Activated T-cell treated with anti-CD3 and anti-CD28 coated beads for 4 hours (primary cell): Measurements from ENCODE around the gene C3.

Experiments
- DNase-seq: peaks from one replicate; pipeline ENCODE4 v3.0.0-alpha.2; 2020

The C3 gene

DNA sequence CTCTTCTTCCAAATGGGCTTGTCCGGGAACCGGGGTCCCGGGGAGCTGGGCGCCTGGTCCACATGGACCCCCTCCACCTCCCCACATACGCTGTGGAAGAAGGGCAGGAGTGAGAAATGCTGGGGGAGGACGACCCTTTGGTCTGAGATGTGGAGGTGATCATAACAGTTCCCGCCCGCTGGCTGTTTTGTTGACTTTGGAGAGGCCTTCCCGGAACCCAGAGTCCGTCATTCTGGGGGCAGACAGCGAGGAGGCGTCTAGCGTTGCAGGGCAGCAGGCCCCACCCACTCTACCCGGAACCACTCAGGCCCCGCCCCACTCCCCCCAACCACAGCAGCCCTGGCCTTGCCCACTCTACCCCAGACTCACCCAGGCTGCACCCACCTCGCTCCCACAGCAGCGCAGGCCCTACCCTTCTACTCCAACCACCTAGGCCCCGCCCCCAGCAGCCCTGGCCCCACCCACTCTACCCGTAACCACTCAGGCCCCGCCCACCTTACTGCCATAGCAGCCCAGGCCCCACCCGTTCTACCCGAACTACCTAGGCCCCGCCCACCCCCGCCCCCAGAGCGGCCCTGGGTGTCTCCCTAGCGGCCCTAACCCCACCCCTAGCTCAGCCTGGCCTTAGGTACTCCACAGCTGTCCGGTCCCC, 9.8 kb upstream of the C3 start:
- DNase-seq, result peak; percentile 33

DNA sequence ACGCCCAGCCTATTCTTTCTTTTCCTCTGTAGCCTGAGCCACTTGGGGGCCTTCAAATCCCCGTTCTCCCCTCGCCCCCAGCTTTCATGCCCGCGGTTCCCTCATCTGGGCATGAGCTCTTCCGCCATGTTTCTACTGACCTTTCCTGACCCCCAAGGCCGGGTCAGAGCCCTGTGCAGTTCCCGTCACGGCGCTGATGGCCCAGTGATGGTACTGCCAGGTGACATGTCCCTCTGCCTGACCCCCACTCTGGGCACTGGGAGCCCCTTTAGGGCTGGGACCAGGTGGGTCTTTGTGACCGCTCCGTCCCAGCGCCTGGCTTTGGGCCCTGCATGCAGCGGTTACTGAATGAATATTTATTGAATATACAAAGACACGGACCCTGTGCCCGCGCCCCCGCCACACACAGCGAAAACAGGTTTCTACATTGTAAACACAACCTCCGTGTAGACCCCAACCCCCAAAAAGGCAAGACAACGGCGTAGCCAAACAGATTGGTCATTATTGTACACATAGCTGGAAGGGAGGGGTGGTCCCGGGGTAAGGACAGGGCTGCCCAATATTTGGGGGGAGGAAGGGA, 9.2 kb upstream of the C3 start:
- DNase-seq, result no peak

DNA sequence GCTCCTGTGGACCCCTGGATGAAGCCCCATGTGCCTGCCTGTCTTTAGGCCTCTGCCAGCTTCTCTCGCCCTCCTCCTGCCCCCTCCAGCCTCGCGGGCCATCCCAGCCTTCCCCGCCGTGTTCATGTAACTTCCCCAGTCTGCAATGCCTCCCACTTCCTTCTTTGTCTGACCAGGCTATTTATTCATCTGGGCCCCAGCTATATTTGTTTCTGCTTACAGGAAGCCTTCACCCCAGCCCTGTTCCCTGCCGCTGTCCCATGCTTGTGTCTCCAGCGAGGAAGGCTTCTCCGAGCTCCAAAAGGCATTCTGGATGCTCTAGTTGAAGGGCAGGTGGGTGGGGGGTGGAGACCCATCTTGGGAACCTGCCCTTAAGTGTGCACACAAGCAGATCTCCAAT, 7.9 kb upstream of the C3 start:
- DNase-seq, result no peak

DNA sequence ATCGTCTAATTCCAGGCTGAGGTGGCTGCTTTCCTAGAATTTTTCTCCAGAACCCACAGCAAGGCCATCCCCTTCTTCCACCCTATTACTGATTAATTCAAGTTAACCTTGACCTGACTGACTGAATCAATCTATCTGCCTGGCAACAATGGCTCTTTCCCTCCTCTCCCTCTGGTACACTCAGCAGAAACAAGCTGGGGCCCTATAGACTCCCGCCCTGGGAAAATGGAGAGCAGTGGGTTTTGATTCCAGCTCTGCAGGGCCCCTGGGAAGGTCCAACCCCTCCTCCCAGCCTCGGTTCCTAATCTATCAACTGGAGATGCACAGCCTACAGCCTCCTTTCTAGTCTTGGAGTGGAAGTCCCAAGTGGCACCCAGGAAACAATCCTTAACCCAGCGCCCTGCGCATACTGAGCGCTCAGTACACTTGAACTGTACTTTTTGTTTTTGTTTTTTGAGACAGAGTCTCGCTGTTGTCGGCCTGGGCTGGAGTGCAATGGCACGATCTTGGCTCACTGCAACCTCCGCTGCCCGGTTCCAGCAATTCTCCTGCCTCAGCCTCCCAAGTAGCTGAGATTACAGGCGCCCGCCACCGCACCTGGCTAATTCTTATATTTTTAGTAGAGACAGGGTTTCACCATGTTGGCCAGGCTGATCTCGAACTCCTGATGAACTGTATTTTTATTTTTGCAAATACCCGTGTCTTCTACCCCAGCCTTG, 5.2 kb upstream of the C3 start:
- no peak for DNase-seq

- DNase-seq, result no peak
These were observed 4.4 kb upstream of the C3 start for GRCh38 chr19:6724631-6725492.

DNA sequence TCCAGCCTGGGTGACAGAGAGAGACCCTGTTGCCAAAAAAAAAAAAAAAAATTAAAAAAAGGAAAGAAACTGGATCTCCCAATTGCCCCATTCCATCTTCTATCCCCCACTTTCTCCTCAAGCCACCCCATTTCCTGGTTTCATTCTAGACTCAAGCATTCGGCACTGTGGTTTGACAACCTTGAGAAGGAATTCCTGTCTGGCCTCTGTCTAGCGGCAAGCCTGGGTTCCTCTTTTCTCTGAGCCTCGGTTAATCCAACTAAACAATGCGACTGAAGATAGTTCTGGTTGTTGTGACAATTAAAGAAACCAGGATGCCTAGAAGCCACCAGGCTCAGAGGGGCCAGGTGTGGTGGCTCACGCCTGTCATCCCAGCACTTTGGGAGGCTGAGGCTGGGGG, 3.3 kb upstream of the C3 start:
- no peak for DNase-seq

- DNase-seq, result no peak
These were observed 2.7 kb upstream of the C3 start for GRCh38 chr19:6723108-6723618.

- DNase-seq, result no peak
These were observed 1.3 kb upstream of the C3 start for GRCh38 chr19:6721773-6722172.

DNA sequence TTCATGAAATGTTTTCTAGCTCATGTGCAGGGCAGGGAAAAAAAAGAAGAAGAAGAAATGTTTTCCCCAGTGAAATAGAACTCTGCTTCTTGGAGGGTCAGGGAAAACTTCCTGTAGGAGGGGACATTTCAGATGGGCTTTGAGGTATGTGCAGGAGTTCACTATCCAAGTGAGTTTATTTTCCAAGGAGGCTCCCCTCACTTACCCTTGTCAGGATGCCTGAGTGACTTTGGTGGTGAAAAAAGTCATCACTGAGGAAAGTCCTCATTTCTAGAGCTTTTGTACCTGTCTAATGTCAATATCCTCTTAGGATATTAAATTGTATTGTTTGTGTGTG, 656 bp upstream of the C3 start:
- DNase-seq, result no peak

- DNase-seq, result no peak
These were observed 470 bp downstream of the C3 start for GRCh38 chr19:6719992-6720368.

GRCh38 chr19:6719540-6719861, 949 bp downstream of the C3 start:
- no peak for DNase-seq

GRCh38 chr19:6718741-6719539, 1.5 kb downstream of the C3 start:
- DNase-seq, result no peak

GRCh38 chr19:6718111-6718740, 2.2 kb downstream of the C3 start:
- no peak for DNase-seq

DNA sequence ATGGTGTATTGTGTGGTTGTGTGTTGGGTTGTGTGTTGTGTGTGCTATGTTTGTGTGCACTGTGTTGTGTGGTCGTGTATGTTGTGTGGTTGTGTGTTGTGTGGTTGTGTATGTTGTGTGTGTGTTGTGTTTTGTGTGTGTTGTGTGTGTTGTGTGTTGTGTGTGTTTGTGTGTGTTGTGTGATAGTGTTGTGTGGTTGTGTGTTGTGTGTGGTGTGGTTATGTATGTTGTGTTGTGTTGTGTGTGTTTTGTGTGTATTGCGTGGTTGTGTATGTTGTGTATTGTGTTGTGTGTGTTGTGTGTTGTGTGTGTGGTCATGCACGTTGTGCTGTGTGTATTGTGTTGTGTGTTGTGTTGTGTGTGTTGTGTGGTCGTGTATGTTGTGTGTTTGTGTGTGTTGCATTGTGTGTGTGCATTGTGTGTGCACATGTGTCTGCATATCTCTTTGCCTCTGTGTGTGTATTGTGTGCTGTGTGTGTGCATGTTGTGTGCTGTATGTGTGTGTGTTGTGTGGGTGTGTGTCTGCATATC, 2.9 kb downstream of the C3 start:
- DNase-seq, result no peak

DNA sequence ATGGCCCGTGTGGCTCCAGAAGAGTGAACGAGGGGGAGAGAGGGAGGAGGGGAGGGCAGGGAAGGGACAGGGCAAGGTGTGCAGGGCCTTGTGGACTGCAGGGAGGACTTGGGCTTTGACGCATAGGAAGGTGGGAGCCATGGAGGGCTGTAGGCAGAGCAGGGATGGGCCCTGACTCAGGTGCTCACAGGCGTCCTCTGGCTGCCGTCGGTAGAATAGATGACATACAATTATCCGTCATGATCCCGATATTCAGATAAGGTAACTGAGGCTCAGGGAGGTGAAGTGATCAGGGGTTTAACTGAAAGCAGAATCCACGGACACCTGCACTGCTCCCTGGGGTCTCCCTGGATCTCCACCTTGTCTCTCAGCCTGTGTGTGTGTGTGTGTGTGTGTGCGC, 3.4 kb downstream of the C3 start:
- DNase-seq, result no peak

GRCh38 chr19:6716610-6716970, 3.9 kb downstream of the C3 start:
- DNase-seq, result no peak

- no peak for DNase-seq
These were observed 5.5 kb downstream of the C3 start for GRCh38 chr19:6714749-6715555.

GRCh38 chr19:6713773-6714692, 6.4 kb downstream of the C3 start:
- no peak for DNase-seq

GRCh38 chr19:6712692-6713670, 7.5 kb downstream of the C3 start:
- no peak for DNase-seq
